SK-N-SH (cell line): ENCODE results near the gene MAP3K8.

ENCODE experiments used
- EZH2phosphoT487 ChIP-seq: fragments of 200-600 bp; sonication (generic); IDR thresholded peaks from 2 replicates; pipeline ENCODE4 v1.6.1; 2017; ENCODE audit warnings: low read depth, mixed run types, mild to moderate bottlenecking, antibody characterized with exemption, moderate library complexity, borderline replicate concordance
- FOXM1 ChIP-seq: IDR thresholded peaks from 2 replicates; pipeline ENCODE4 v1.4.0; 2012; ENCODE audit warnings: low read depth, mild to moderate bottlenecking
- GABPA ChIP-seq: IDR thresholded peaks from 2 replicates; pipeline ENCODE4 v1.4.0; 2012; ENCODE audit warnings: low read depth, mild to moderate bottlenecking
- MXI1 ChIP-seq: IDR thresholded peaks from 2 replicates; pipeline ENCODE4 v1.6.1; 2012; ENCODE audit warnings: mild to moderate bottlenecking, low read depth, low read length, improper control_type of control experiment
- PBX3 ChIP-seq: IDR thresholded peaks from 2 replicates; pipeline ENCODE4; 2012
- POLR2AphosphoS5 ChIP-seq: IDR thresholded peaks from 2 replicates; pipeline ENCODE4 v1.6.1; 2012; ENCODE audit warnings: low read depth, low read length
- RAD21 ChIP-seq: IDR thresholded peaks from 2 replicates; pipeline ENCODE4 v1.6.1; 2012; ENCODE audit warnings: mild to moderate bottlenecking, low read length
- TCF12 ChIP-seq: IDR thresholded peaks from 2 replicates; pipeline ENCODE4 v1.4.0; 2012
- TF ChIP-seq, protein P1 (sequence below): fragments of 200-600 bp; sonication (generic); IDR thresholded peaks from 2 replicates; pipeline ENCODE4 v1.6.1; 2017; ENCODE audit warnings: antibody characterized with exemption, mild to moderate bottlenecking, moderate library complexity

DNA sequence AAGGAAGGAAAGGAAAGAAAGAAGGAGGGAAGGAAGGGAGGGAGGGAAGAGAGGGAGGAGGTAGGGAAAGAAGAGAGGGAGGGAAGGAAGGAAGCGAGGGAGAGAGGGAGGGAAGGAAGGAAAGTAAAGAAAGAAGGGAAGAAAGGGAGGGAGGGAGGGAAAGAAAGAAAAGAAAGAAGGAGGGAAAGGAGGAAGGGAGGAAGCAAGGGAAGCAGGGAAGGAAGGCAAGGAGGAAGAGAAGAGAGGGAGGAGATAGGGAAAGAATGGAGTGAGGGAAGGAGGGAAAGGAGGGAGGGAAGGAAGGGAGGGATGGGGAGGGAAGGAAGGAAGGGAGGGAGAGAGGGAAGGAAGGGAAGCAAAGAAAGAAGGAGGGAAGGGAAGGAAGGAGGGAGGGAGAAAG, 65.8 kb downstream of the MAP3K8 start:
- TF ChIP-seq POLR2AphosphoS5 (no peak), EZH2phosphoT487 (no peak), GABPA (no peak), MXI1 (no peak), RAD21 (no peak), TCF12 (no peak), FOXM1 (no peak), PBX3 (no peak)
- TF ChIP-seq, protein P1, sequence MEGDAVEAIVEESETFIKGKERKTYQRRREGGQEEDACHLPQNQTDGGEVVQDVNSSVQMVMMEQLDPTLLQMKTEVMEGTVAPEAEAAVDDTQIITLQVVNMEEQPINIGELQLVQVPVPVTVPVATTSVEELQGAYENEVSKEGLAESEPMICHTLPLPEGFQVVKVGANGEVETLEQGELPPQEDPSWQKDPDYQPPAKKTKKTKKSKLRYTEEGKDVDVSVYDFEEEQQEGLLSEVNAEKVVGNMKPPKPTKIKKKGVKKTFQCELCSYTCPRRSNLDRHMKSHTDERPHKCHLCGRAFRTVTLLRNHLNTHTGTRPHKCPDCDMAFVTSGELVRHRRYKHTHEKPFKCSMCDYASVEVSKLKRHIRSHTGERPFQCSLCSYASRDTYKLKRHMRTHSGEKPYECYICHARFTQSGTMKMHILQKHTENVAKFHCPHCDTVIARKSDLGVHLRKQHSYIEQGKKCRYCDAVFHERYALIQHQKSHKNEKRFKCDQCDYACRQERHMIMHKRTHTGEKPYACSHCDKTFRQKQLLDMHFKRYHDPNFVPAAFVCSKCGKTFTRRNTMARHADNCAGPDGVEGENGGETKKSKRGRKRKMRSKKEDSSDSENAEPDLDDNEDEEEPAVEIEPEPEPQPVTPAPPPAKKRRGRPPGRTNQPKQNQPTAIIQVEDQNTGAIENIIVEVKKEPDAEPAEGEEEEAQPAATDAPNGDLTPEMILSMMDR, result no peak
